PC-9 (cell line): Measurements from ENCODE around the gene NPW. TPM values are rescaled to one million over a fixed set of nuclear protein-coding genes. Genes with fewer than 3 reads are reported as not detected.

Experiments
- BruUV-seq: library from RNA; stranded (reverse); fragments of 400-500 nt; replicated peaks from 2 replicates; lab custom pipeline; 2021; lab: Mats Ljungman, UMichigan
- CTCF ChIA-PET: fragments of 300-600 bp; sonication (Branson Sonifier 250); formaldehyde crosslinking; loops from one replicate; lab custom pipeline; 2022; ENCODE audit warnings: antibody characterized with exemption; lab: Charles Lee
- POLR2A ChIA-PET: fragments of 300-600 bp; sonication (Branson Sonifier 250); formaldehyde crosslinking; loops from one replicate; lab custom pipeline; 2022; ENCODE audit warnings: antibody characterized with exemption; ENCODE audit not compliant: unreplicated experiment; lab: Charles Lee
- DNase-seq, 2 experiments: peaks; one replicate each; pipeline versions ENCODE4 v3.0.0 to v3.0.0-alpha.2; 2015 to 2022; ENCODE audit warnings: mixed read lengths in 1 of 2
- H2AFZ ChIP-seq: fragments of 200-600 bp; sonication (generic); 2 replicates; pipeline ENCODE4 v1.8.1; 2017; ENCODE audit warnings: antibody characterized with exemption
- H3F3A ChIP-seq: fragments of 200-600 bp; sonication (generic); 2 replicates; pipeline ENCODE4 v1.8.1; 2017; ENCODE audit warnings: antibody characterized with exemption, mild to moderate bottlenecking, low read depth; ENCODE audit not compliant: insufficient read depth
- H3K27ac ChIP-seq: fragments of 200-600 bp; sonication (generic); 2 replicates; pipeline ENCODE4 v1.6.1; 2016; ENCODE audit warnings: mixed run types
- H3K27me3 ChIP-seq: fragments of 200-600 bp; sonication (generic); 2 replicates; pipeline ENCODE4 v1.6.1; 2016; ENCODE audit warnings: low read depth, mixed run types; ENCODE audit not compliant: insufficient read depth
- H3K36me3 ChIP-seq: fragments of 200-600 bp; sonication (generic); 2 replicates; pipeline ENCODE4 v1.6.1; 2016; ENCODE audit warnings: low read depth, mixed run types
- H3K4me1 ChIP-seq: fragments of 200-600 bp; sonication (generic); replicated peaks from 2 replicates; pipeline ENCODE4 v1.6.1; 2016; ENCODE audit warnings: mixed run types; ENCODE audit not compliant: insufficient read depth
- H3K4me2 ChIP-seq: fragments of 200-600 bp; sonication (generic); 2 replicates; pipeline ENCODE4 v1.6.1; 2017; ENCODE audit warnings: mixed run types
- H3K4me3 ChIP-seq: fragments of 200-600 bp; sonication (generic); 2 replicates; pipeline ENCODE4 v1.6.1; 2016; ENCODE audit warnings: mixed run types
- H3K79me2 ChIP-seq: fragments of 200-600 bp; sonication (generic); 2 replicates; pipeline ENCODE4 v1.6.1; 2017; ENCODE audit warnings: low read depth, mixed run types
- H3K9me2 ChIP-seq: fragments of 200-600 bp; sonication (generic); 2 replicates; pipeline ENCODE4 v1.8.1; 2017; ENCODE audit warnings: mild to moderate bottlenecking; ENCODE audit not compliant: insufficient read depth
- H3K9me3 ChIP-seq: fragments of 200-600 bp; sonication (generic); 2 replicates; pipeline ENCODE4 v1.8.1; 2016; ENCODE audit warnings: low read depth; ENCODE audit not compliant: insufficient read depth
- H4K20me1 ChIP-seq: fragments of 200-600 bp; sonication (generic); 2 replicates; pipeline ENCODE4 v1.8.1; 2017; ENCODE audit not compliant: insufficient read depth
- EZH2 ChIP-seq: fragments of 200-600 bp; sonication (generic); IDR thresholded peaks from 2 replicates; pipeline ENCODE4 v1.8.0; 2017; ENCODE audit warnings: antibody characterized with exemption, low read depth
- intact Hi-C: fragments of 100-400 bp; cut with micrococcal nuclease; formaldehyde crosslinking; loops from one replicate; pipeline ENCODE4 v1.10.0; 2022; ENCODE audit not compliant: unreplicated experiment
- total RNA-seq: library from RNA; stranded (reverse); gene quantifications from 2 replicates; pipeline ENCODE4 v1.2.3, GENCODE V29; 2021
- TF ChIP-seq, protein P1 (sequence below): fragments of 200-600 bp; sonication (generic); conservative IDR thresholded peaks from 2 replicates; pipeline ENCODE4 v1.6.1; 2017; ENCODE audit warnings: mixed run types, antibody characterized with exemption, mild to moderate bottlenecking, moderate library complexity

NPW gene
- total RNA-seq, 1 experiment from 2014 or later: 4.0 TPM

DNA sequence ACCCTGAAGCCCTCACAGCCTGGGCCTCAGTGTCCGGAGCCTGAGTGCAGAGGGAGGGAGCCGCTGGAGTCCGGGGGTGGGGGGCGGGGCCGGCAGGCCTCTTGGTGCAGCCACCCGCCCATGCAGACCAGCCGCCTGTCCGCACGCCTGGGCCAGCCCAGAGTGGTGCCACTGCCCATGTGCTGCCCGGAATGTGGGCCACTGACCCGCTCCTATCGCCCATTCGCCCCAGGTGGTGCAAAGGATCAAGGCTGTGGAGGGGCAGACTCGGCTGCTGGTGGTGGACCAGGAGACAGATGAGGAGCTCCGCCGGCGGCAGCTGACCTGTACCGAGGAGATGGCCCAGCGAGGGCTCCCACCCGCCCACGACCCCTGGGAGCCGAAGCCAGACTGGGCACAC is 9.8 kb downstream of the NPW start:
- Histone ChIP-seq H3K4me2 (no peak overlapping the region), H3F3A (peaks cover 9% of the 10 kb centered on the region; the same call in 1 of the 2 replicates), H3K4me1 (peaks cover 18% of the 10 kb centered on the region), H2AFZ (no peak overlapping the region), H3K27ac (no peak overlapping the region), H3K79me2 (0 out of 2 replicates have a peak, but pooled peaks cover 4% of the 10 kb centered on the region), H4K20me1 (peaks cover 4% of the 10 kb centered on the region; the same call in 1 of the 2 replicates), H3K9me2 (no peaks in the 10 kb centered on the region), H3K4me3 (no peak overlapping the region), H3K9me3 (no peaks in the 10 kb centered on the region), H3K27me3 (no peaks in the 10 kb centered on the region), H3K36me3 (no peaks in the 10 kb centered on the region)
- no TSS peak for BruUV-seq
- intact Hi-C loops: no loop called here
- POLR2A ChIA-PET: interaction anchor here (0.6 kb wide), 1 partner anchor 122 kb away, joined by 5 read pairs; no protein-coding TSS in a partner anchor
- CTCF ChIA-PET: no interaction called here
- TF ChIP-seq EZH2: no peak
- TF ChIP-seq, protein P1, sequence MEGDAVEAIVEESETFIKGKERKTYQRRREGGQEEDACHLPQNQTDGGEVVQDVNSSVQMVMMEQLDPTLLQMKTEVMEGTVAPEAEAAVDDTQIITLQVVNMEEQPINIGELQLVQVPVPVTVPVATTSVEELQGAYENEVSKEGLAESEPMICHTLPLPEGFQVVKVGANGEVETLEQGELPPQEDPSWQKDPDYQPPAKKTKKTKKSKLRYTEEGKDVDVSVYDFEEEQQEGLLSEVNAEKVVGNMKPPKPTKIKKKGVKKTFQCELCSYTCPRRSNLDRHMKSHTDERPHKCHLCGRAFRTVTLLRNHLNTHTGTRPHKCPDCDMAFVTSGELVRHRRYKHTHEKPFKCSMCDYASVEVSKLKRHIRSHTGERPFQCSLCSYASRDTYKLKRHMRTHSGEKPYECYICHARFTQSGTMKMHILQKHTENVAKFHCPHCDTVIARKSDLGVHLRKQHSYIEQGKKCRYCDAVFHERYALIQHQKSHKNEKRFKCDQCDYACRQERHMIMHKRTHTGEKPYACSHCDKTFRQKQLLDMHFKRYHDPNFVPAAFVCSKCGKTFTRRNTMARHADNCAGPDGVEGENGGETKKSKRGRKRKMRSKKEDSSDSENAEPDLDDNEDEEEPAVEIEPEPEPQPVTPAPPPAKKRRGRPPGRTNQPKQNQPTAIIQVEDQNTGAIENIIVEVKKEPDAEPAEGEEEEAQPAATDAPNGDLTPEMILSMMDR: no peak
- DNase-seq: no peak

DNA sequence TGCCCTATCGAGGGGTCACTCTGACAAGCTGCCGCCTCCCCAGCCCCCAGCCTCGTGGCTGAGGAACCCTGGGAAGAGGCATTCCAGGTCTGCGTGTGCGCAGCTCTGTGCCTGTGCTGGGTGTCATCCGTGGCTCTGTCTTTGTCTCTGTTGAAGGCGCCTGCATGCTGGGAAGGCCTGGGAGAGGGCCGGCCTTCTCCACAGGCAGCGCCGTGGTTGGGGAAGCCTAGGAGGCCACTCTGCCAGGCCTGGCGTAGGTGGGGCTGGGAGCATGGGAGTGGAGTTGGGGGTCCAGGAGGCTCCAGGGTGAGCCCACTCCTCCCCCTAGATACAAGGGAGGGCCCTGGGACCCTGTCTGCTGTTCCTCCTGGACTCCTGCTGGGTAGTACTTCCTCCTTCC is 10.5 kb downstream of the NPW start:
- DNase-seq: no peak
- POLR2A ChIA-PET: interaction anchor here (0.6 kb wide), 1 partner anchor 121 kb away, joined by 5 read pairs; no protein-coding TSS in a partner anchor
- Histone ChIP-seq H3K4me2 (no peak overlapping the region), H2AFZ (no peak overlapping the region), H3K4me3 (no peak overlapping the region), H3K27ac (no peak overlapping the region), H3K4me1 (peaks cover 18% of the 10 kb centered on the region), H3K9me3 (no peaks in the 10 kb centered on the region), H3F3A (peaks cover 9% of the 10 kb centered on the region; the same call in 1 of the 2 replicates), H3K79me2 (0 out of 2 replicates have a peak, but pooled peaks cover 4% of the 10 kb centered on the region), H3K36me3 (no peaks in the 10 kb centered on the region), H4K20me1 (peaks cover 4% of the 10 kb centered on the region; the same call in 1 of the 2 replicates), H3K27me3 (no peaks in the 10 kb centered on the region), H3K9me2 (no peaks in the 10 kb centered on the region)
- no TSS peak for BruUV-seq
- CTCF ChIA-PET: no interaction called here
- intact Hi-C loops: no loop called here
- TF ChIP-seq, protein P1: no peak
- TF ChIP-seq EZH2: no peak

- peaks cover 18% of the 10 kb centered on the region for H3K4me1 ChIP-seq
- no peak for DNase-seq
- intact Hi-C loops: no loop called here
- H3K36me3 ChIP-seq: no peaks in the 10 kb centered on the region
- H4K20me1 ChIP-seq: peaks cover 4% of the 10 kb centered on the region; the same call in 1 of the 2 replicates
- CTCF ChIA-PET: no interaction called here
- POLR2A ChIA-PET: no interaction called here
- H3K27ac ChIP-seq: no peak overlapping the region
- no peak overlapping the region for H3K4me2 ChIP-seq
- no peak overlapping the region for H2AFZ ChIP-seq
- H3K79me2 ChIP-seq: 0 out of 2 replicates have a peak, but pooled peaks cover 4% of the 10 kb centered on the region
- no peaks in the 10 kb centered on the region for H3K27me3 ChIP-seq
- no peak overlapping the region for H3K4me3 ChIP-seq
- H3F3A ChIP-seq: peaks cover 9% of the 10 kb centered on the region; the same call in 1 of the 2 replicates
- TF ChIP-seq EZH2: no peak
- TF ChIP-seq, protein P1: no peak
- no peaks in the 10 kb centered on the region for H3K9me3 ChIP-seq
- no peaks in the 10 kb centered on the region for H3K9me2 ChIP-seq
- no TSS peak for BruUV-seq
These were observed 11.5 kb downstream of the NPW start for GRCh38 chr16:2031081-2031577.
